Umbilical cord (tissue), 2 donors: ENCODE data around the gene SPG7. TPM values are rescaled to one million over a fixed set of nuclear protein-coding genes. Genes with fewer than 3 reads are reported as not detected.

Source experiments
- DNase-seq: peaks from one replicate; pipeline ENCODE4 v3.0.0-alpha.2; 2015; ENCODE audit warnings: low spot score
- total RNA-seq: library from RNA; depleted of rRNA; stranded (reverse); fragments of >200 nt; gene quantifications from one replicate; pipeline ENCODE4 v1.2.3, GENCODE V29; 2014; ENCODE audit warnings: low replicate concordance; ENCODE audit not compliant: insufficient read depth

SPG7 gene
- total RNA-seq, 1 donor from 2014 or later, result 121 TPM

GRCh38 chr16:89484923-89485679 lies 23.1 kb upstream of the SPG7 start:
- DNase-seq, result no peak

- DNase-seq, result no peak
Measured at GRCh38 chr16:89485701-89486246, 22.4 kb upstream of the SPG7 start.

GRCh38 chr16:89489040-89489897 lies 18.9 kb upstream of the SPG7 start:
- peak; percentile 90 for DNase-seq

- no peak for DNase-seq
Measured at GRCh38 chr16:89489898-89490438, 18.2 kb upstream of the SPG7 start.

GRCh38 chr16:89490439-89491237 lies 17.6 kb upstream of the SPG7 start, which contains the start of gene ANKRD11:
ANKRD11 (minus strand) TSS chr16:89490561; CDS start chr16:89317019, 173,542 bp downstream.
- peak; percentile 100 for DNase-seq

- DNase-seq, result no peak
Measured at GRCh38 chr16:89491238-89491869, 16.8 kb upstream of the SPG7 start.

GRCh38 chr16:89491974-89492687 lies 16.1 kb upstream of the SPG7 start:
- no peak for DNase-seq

- no peak for DNase-seq
Measured at GRCh38 chr16:89493776-89494175, 14.4 kb upstream of the SPG7 start.

GRCh38 chr16:89495121-89495520 lies 13.1 kb upstream of the SPG7 start:
- no peak for DNase-seq

- DNase-seq, result peak; percentile 89
Measured at GRCh38 chr16:89498839-89499238, 9.4 kb upstream of the SPG7 start.

GRCh38 chr16:89499767-89500166 lies 8.4 kb upstream of the SPG7 start:
- DNase-seq, result no peak

- DNase-seq, result no peak
Measured at GRCh38 chr16:89502081-89502843, 5.9 kb upstream of the SPG7 start.

- DNase-seq, result no peak
Measured at GRCh38 chr16:89504091-89504490, 4.1 kb upstream of the SPG7 start.

GRCh38 chr16:89505204-89506112 lies 2.7 kb upstream of the SPG7 start:
- peak; percentile 80 for DNase-seq

GRCh38 chr16:89506113-89506504 lies 2.1 kb upstream of the SPG7 start:
- no peak for DNase-seq

GRCh38 chr16:89506791-89507191 lies 1.4 kb upstream of the SPG7 start:
- DNase-seq, result peak; percentile 14

- DNase-seq, result peak; percentile 25
Measured at GRCh38 chr16:89507214-89507833, 879 bp upstream of the SPG7 start.

GRCh38 chr16:89510526-89510925 lies 2.3 kb downstream of the SPG7 start:
- no peak for DNase-seq
